Measurements from ENCODE around the gene SGCA. TPM values are rescaled to one million over a fixed set of nuclear protein-coding genes. Genes with fewer than 3 reads are reported as not detected.
A peak's percentile ranks its signal among the peaks of the same experiment; 100 is the strongest.

Gene SGCA
- total and polyA plus RNA-seq, 2 of the 13 experiments (the other 11 are each of a cell fraction or from before 2014, with no cell fraction given): not detected

GRCh38 chr17:50123649-50124349, 42.0 kb upstream of the SGCA start (continued):
- TF ChIP-seq CEBPZ (IDR thresholded peaks at IDR 0.05; ENCODE audit: low read length): no peak
- TF ChIP-seq ZBTB4 (CRISPR knock-in tag; IDR thresholded peaks at IDR 0.05; ENCODE audit: borderline replicate concordance): no peak
- TF ChIP-seq RELA (CRISPR knock-in tag; IDR thresholded peaks at IDR 0.05): no peak
- no peak for TF ChIP-seq KDM5B (CRISPR knock-in tag; IDR thresholded peaks at IDR 0.05; ENCODE audit: borderline replicate concordance)
- TF ChIP-seq ZNF678 (CRISPR knock-in tag; IDR thresholded peaks at IDR 0.05): no peak
- no peak for TF ChIP-seq ZNF580 (CRISPR knock-in tag; IDR thresholded peaks at IDR 0.05; ENCODE audit: borderline replicate concordance, low read depth)
- peak; percentile 83 for TF ChIP-seq PCBP2 (optimal IDR thresholded peaks at IDR 0.05; ENCODE audit: low read depth, low read length, poor library complexity, severe bottlenecking)
- no peak for TF ChIP-seq ZNF552 (CRISPR knock-in tag; IDR thresholded peaks at IDR 0.05; ENCODE audit: borderline replicate concordance)
- no peak for TF ChIP-seq ZBTB2 (CRISPR knock-in tag; IDR thresholded peaks at IDR 0.05; ENCODE audit: low read depth)
- TF ChIP-seq ZNF740 (CRISPR knock-in tag; IDR thresholded peaks at IDR 0.05): no peak
- no peak for TF ChIP-seq MEIS1 (CRISPR knock-in tag; IDR thresholded peaks at IDR 0.05; ENCODE audit: borderline replicate concordance)
- no peak for TF ChIP-seq ZNF367 (CRISPR knock-in tag; IDR thresholded peaks at IDR 0.05; ENCODE audit: borderline replicate concordance)
- no peak for TF ChIP-seq KDM2A (CRISPR knock-in tag; IDR thresholded peaks at IDR 0.05; ENCODE audit: borderline replicate concordance, low read depth)
- TF ChIP-seq ZNF724P (CRISPR knock-in tag; IDR thresholded peaks at IDR 0.05; ENCODE audit: borderline replicate concordance): no peak
- no peak for TF ChIP-seq TOE1 (CRISPR knock-in tag; IDR thresholded peaks at IDR 0.05)
